ENCODE results near the gene CNTROB. TPM values are rescaled to one million over a fixed set of nuclear protein-coding genes. Genes with fewer than 3 reads are reported as not detected.
A peak's percentile ranks its signal among the peaks of the same experiment; 100 is the strongest.

CNTROB gene
- total and polyA plus RNA-seq, 4 donors: 6.0 to 39.1 (median 23.8) TPM

- H3K27me3 ChIP-seq (ENCODE audit: control insufficient read depth in 1 of 2, insufficient read depth in 2 of 2, low read length in 1 of 2): no peaks in the 10 kb centered on the region
- peaks cover 0 to 3% of the 10 kb centered on the region in 2 donors for H3K4me1 ChIP-seq (ENCODE audit: control insufficient read depth in 1 of 2, insufficient read depth in 2 of 2, low read length in 2 of 2)
- peak overlapping the region in 1 of 2 donors; percentile 78 for H3K27ac ChIP-seq (ENCODE audit: low read depth in 1 of 2, low read length in 2 of 2)
- H3K36me3 ChIP-seq (ENCODE audit: control insufficient read depth in 1 of 2, insufficient read depth in 2 of 2, low read length in 1 of 2): no peaks in the 10 kb centered on the region
- intact Hi-C loops (cut with DNase I): no loop called here
- DNase-seq (peak; percentile 95 to 96), ATAC-seq (ENCODE audit: low FRiP score) (peak; percentile 93)
- H3K9me3 ChIP-seq (ENCODE audit: control insufficient read depth, low read length): no peaks in the 10 kb centered on the region
- WGBS, 2 donors: 0% methylated on average over 28 to 35 of the region's 35 CpGs
- H3K4me3 ChIP-seq (ENCODE audit: low read length in 2 of 2): peak overlapping the region; percentile 0 to 8
These were observed 44.4 kb upstream of the CNTROB start for GRCh38 chr17:7887482-7888183.

- 44 to 45% methylated on average over 18 of the region's 18 CpGs for WGBS, 2 donors
- ATAC-seq (ENCODE audit: low FRiP score): peak; percentile 9
- Histone ChIP-seq H3K27me3 (ENCODE audit: control insufficient read depth in 1 of 2, insufficient read depth in 2 of 2, low read length in 1 of 2) (no peaks in the 10 kb centered on the region), H3K27ac (ENCODE audit: low read depth in 1 of 2, low read length in 2 of 2) (peak within 1 kb of the TSS in 1 of 2 donors; percentile 78), H3K4me1 (ENCODE audit: control insufficient read depth in 1 of 2, insufficient read depth in 2 of 2, low read length in 2 of 2) (peaks cover 0 to 3% of the 10 kb centered on the region in 2 donors), H3K4me3 (ENCODE audit: low read length in 2 of 2) (peak within 1 kb of the TSS in 1 of 2 donors; percentile 8), H3K9me3 (ENCODE audit: control insufficient read depth, low read length) (no peaks in the 10 kb centered on the region), H3K36me3 (ENCODE audit: control insufficient read depth in 1 of 2, insufficient read depth in 2 of 2, low read length in 1 of 2) (no peaks in the 10 kb centered on the region)
- intact Hi-C loops (cut with DNase I): no loop called here
- no peak for DNase-seq
These were observed 43.7 kb upstream of the CNTROB start, which contains the start of gene CHD3 for GRCh38 chr17:7888184-7888920. CHD3 (plus strand) TSS chr17:7888789; CDS start chr17:7889001, 212 bp downstream.

GRCh38 chr17:7889166-7889955, 42.6 kb upstream of the CNTROB start:
- Histone ChIP-seq H3K4me1 (ENCODE audit: control insufficient read depth in 1 of 2, insufficient read depth in 2 of 2, low read length in 2 of 2) (peaks cover 0 to 3% of the 10 kb centered on the region in 2 donors), H3K27ac (ENCODE audit: low read depth in 1 of 2, low read length in 2 of 2) (peak overlapping the region in 1 of 2 donors; percentile 78), H3K4me3 (ENCODE audit: low read length in 2 of 2) (no peak overlapping the region), H3K36me3 (ENCODE audit: control insufficient read depth in 1 of 2, insufficient read depth in 2 of 2, low read length in 1 of 2) (peaks cover 0 to 1% of the 10 kb centered on the region in 2 donors), H3K27me3 (ENCODE audit: control insufficient read depth in 1 of 2, insufficient read depth in 2 of 2, low read length in 1 of 2) (no peaks in the 10 kb centered on the region), H3K9me3 (ENCODE audit: control insufficient read depth, low read length) (no peaks in the 10 kb centered on the region)
- intact Hi-C loops (cut with DNase I): loop anchor here in 1 of 2 donors (1.0 kb wide), 1 partner anchor 43 kb away; the partner anchor contains the start of gene CNTROB
- peak; percentile 98 to 99 for DNase-seq
- peak; percentile 76 for ATAC-seq (ENCODE audit: low FRiP score)
- 37 to 38% methylated on average over 11 of the region's 11 CpGs for WGBS, 2 donors

- intact Hi-C loops (cut with DNase I): no loop called here
- ATAC-seq (ENCODE audit: low FRiP score) (no peak), DNase-seq (no peak)
- 92 to 93% methylated on average over 15 of the region's 15 CpGs for WGBS, 2 donors
- Histone ChIP-seq H3K27ac (ENCODE audit: low read depth in 1 of 2, low read length in 2 of 2) (no peak overlapping the region), H3K4me3 (ENCODE audit: low read length in 2 of 2) (no peak overlapping the region), H3K9me3 (ENCODE audit: control insufficient read depth, low read length) (no peaks in the 10 kb centered on the region), H3K27me3 (ENCODE audit: control insufficient read depth in 1 of 2, insufficient read depth in 2 of 2, low read length in 1 of 2) (no peaks in the 10 kb centered on the region), H3K36me3 (ENCODE audit: control insufficient read depth in 1 of 2, insufficient read depth in 2 of 2, low read length in 1 of 2) (peaks cover 0 to 7% of the 10 kb centered on the region in 2 donors), H3K4me1 (ENCODE audit: control insufficient read depth in 1 of 2, insufficient read depth in 2 of 2, low read length in 2 of 2) (no peaks in the 10 kb centered on the region)
These were observed 38.7 kb upstream of the CNTROB start for GRCh38 chr17:7893187-7893880.

- peaks cover 0 to 7% of the 10 kb centered on the region in 2 donors for H3K36me3 ChIP-seq (ENCODE audit: control insufficient read depth in 1 of 2, insufficient read depth in 2 of 2, low read length in 1 of 2)
- no peak for DNase-seq
- no peaks in the 10 kb centered on the region for H3K9me3 ChIP-seq (ENCODE audit: control insufficient read depth, low read length)
- intact Hi-C loops (cut with DNase I): no loop called here
- H3K27me3 ChIP-seq (ENCODE audit: control insufficient read depth in 1 of 2, insufficient read depth in 2 of 2, low read length in 1 of 2): no peaks in the 10 kb centered on the region
- H3K4me3 ChIP-seq (ENCODE audit: low read length in 2 of 2): no peak overlapping the region
- H3K4me1 ChIP-seq (ENCODE audit: control insufficient read depth in 1 of 2, insufficient read depth in 2 of 2, low read length in 2 of 2): no peaks in the 10 kb centered on the region
- no peak overlapping the region for H3K27ac ChIP-seq (ENCODE audit: low read depth in 1 of 2, low read length in 2 of 2)
- WGBS, 2 donors: 89 to 90% methylated on average over 9 of the region's 9 CpGs
- ATAC-seq (ENCODE audit: low FRiP score): no peak
These were observed 37.8 kb upstream of the CNTROB start for GRCh38 chr17:7894226-7894625.

GRCh38 chr17:7894866-7895265, 37.1 kb upstream of the CNTROB start:
- H3K4me1 ChIP-seq (ENCODE audit: control insufficient read depth in 1 of 2, insufficient read depth in 2 of 2, low read length in 2 of 2): no peaks in the 10 kb centered on the region
- intact Hi-C loops (cut with DNase I): loop anchor here (5.0 kb wide), 1 partner anchor 33 kb away; no protein-coding TSS in a partner anchor
- H3K27me3 ChIP-seq (ENCODE audit: control insufficient read depth in 1 of 2, insufficient read depth in 2 of 2, low read length in 1 of 2): no peaks in the 10 kb centered on the region
- no peak for ATAC-seq (ENCODE audit: low FRiP score)
- no peak overlapping the region for H3K27ac ChIP-seq (ENCODE audit: low read depth in 1 of 2, low read length in 2 of 2)
- no peak for DNase-seq
- WGBS, 2 donors: 90 to 92% methylated on average over 8 of the region's 8 CpGs
- H3K9me3 ChIP-seq (ENCODE audit: control insufficient read depth, low read length): no peaks in the 10 kb centered on the region
- peaks cover 0 to 9% of the 10 kb centered on the region in 2 donors for H3K36me3 ChIP-seq (ENCODE audit: control insufficient read depth in 1 of 2, insufficient read depth in 2 of 2, low read length in 1 of 2)
- H3K4me3 ChIP-seq (ENCODE audit: low read length in 2 of 2): no peak overlapping the region

- 83% methylated on average over 13 of the region's 13 CpGs for WGBS, 2 donors
- Histone ChIP-seq H3K27me3 (ENCODE audit: control insufficient read depth in 1 of 2, insufficient read depth in 2 of 2, low read length in 1 of 2) (no peaks in the 10 kb centered on the region), H3K4me1 (ENCODE audit: control insufficient read depth in 1 of 2, insufficient read depth in 2 of 2, low read length in 2 of 2) (no peaks in the 10 kb centered on the region), H3K36me3 (ENCODE audit: control insufficient read depth in 1 of 2, insufficient read depth in 2 of 2, low read length in 1 of 2) (peaks cover 0 to 11% of the 10 kb centered on the region in 2 donors), H3K27ac (ENCODE audit: low read depth in 1 of 2, low read length in 2 of 2) (no peak overlapping the region), H3K4me3 (ENCODE audit: low read length in 2 of 2) (no peak overlapping the region), H3K9me3 (ENCODE audit: control insufficient read depth, low read length) (no peaks in the 10 kb centered on the region)
- no peak for ATAC-seq (ENCODE audit: low FRiP score)
- DNase-seq: no peak
- intact Hi-C loops (cut with DNase I): loop anchor here (5.0 kb wide), 1 partner anchor 35 kb away; no protein-coding TSS in a partner anchor
These were observed 34.9 kb upstream of the CNTROB start for GRCh38 chr17:7897090-7897489.

- ATAC-seq (ENCODE audit: low FRiP score) (no peak), DNase-seq (no peak)
- H3K27me3 ChIP-seq (ENCODE audit: control insufficient read depth in 1 of 2, insufficient read depth in 2 of 2, low read length in 1 of 2): no peaks in the 10 kb centered on the region
- no peaks in the 10 kb centered on the region for H3K4me1 ChIP-seq (ENCODE audit: control insufficient read depth in 1 of 2, insufficient read depth in 2 of 2, low read length in 2 of 2)
- H3K27ac ChIP-seq (ENCODE audit: low read depth in 1 of 2, low read length in 2 of 2): no peak overlapping the region
- 54 to 56% methylated on average over 6 of the region's 6 CpGs for WGBS, 2 donors
- no peaks in the 10 kb centered on the region for H3K9me3 ChIP-seq (ENCODE audit: control insufficient read depth, low read length)
- no peak overlapping the region for H3K4me3 ChIP-seq (ENCODE audit: low read length in 2 of 2)
- H3K36me3 ChIP-seq (ENCODE audit: control insufficient read depth in 1 of 2, insufficient read depth in 2 of 2, low read length in 1 of 2): peaks cover 0 to 11% of the 10 kb centered on the region in 2 donors
- intact Hi-C loops (cut with DNase I): loop anchor here (5.0 kb wide), 1 partner anchor 35 kb away; no protein-coding TSS in a partner anchor
These were observed 34.2 kb upstream of the CNTROB start for GRCh38 chr17:7897773-7898172.
